ENCODE measurements around the gene CERK. TPM values are rescaled to one million over a fixed set of nuclear protein-coding genes. Genes with fewer than 3 reads are reported as not detected.

CERK gene
- total and polyA plus RNA-seq, 2 experiments from 2014 or later: 37.2 to 74.9 TPM

- no peaks in the 10 kb centered on the region for H3K27me3 ChIP-seq
- H3K4me1 ChIP-seq (ENCODE audit: low read depth): peaks cover 30% of the 10 kb centered on the region
- TF ChIP-seq CTCF (IDR thresholded peaks at IDR 0.05; ENCODE audit: low read depth, low read length): no peak
Observed at GRCh38 chr22:46732041-46732379, 6.0 kb downstream of the CERK start.

DNA sequence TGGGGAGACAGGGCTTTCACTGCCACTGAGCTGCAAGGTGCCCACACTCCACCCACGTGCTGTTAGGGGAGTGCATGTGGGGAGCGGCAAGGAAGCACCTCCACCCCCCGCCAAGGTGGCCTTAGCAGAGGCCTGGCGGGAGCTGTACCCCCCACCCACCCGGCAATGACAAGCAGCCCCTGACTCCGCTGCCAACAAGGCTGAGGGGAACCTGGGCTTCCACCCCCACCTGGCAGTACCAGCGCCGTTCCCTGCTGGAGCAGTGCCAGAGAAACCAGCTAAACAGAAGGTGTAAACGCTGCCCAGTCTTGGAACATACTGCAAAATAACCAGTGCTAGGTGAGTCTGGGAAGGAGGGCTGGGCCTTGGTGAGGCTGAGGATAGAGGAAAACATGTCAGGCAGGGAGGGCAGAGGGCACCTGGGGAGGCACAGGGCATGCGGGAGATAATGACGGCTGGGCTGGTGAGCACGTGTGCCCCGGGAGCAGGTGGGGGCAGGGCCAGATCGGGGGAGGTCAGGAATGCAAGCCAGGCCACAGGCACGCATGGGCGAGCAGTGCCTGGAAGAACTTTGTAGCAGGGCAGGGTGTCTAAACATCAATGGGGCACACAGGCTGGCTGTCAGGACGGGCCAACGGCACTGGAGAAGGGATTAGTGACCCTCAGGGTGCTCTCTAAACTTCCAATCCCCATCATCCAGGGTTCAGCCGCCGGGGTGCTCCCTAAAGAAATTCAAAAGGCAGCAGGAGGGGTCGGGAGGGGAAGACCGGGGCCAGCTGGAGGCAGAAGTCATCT, 6.6 kb downstream of the CERK start:
- no peaks in the 10 kb centered on the region for H3K9me3 ChIP-seq (ENCODE audit: low read depth)
- peaks cover 24% of the 10 kb centered on the region for H3K4me1 ChIP-seq (ENCODE audit: low read depth)
- no peaks in the 10 kb centered on the region for H3K36me3 ChIP-seq
- DNase-seq (ENCODE audit: low read depth in 1 of 2, low spot score in 1 of 2): peak in 1 of 2 donors; percentile 42
- no peaks in the 10 kb centered on the region for H3K27me3 ChIP-seq
- TF ChIP-seq CTCF (IDR thresholded peaks at IDR 0.05; ENCODE audit: low read depth, low read length): no peak
- peak overlapping the region; percentile 69 for H3K27ac ChIP-seq
- no peak overlapping the region for H3K4me3 ChIP-seq

More at GRCh38 chr22:46732041-46732379, 6.0 kb downstream of the CERK start:
- DNase-seq (ENCODE audit: low read depth in 1 of 2, low spot score in 1 of 2): no peak
- no peaks in the 10 kb centered on the region for H3K9me3 ChIP-seq (ENCODE audit: low read depth)
- H3K4me3 ChIP-seq: no peak overlapping the region
- peak overlapping the region; percentile 69 for H3K27ac ChIP-seq
- no peaks in the 10 kb centered on the region for H3K36me3 ChIP-seq

DNA sequence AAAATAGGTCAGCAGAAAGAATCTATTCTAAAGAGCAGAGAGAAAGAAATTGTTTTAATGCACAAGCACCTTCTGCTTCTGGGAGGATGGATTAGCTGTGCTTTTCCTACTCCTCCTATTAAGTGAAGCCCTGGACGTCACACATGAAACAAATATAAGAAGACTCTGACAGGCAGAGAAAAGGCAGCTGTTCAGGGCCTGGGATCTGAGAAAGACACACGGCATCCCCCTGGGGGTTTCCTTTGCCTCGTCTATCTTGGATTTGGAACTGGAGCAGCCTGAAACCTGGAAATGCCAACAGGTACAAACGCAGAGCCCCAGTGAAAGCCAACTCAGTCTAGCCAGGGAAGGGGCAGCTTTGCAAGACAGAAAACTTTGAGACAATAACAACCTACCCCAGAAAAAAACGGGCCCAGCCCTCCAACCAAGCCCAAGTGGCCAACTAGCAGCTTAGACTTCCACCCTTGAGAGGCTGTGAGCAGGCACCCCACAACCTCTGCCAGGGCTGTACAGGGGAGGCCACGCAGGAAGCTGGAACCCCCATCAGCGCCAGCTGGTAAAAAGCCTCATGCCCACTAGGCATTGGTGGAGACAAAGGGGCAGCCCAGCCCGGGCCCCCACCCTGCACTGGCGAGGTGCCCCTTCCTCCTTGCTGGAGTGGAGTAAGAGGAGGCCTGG, 7.3 kb downstream of the CERK start:
- H3K9me3 ChIP-seq (ENCODE audit: low read depth): no peaks in the 10 kb centered on the region
- no peaks in the 10 kb centered on the region for H3K36me3 ChIP-seq
- no peak for DNase-seq (ENCODE audit: low read depth in 1 of 2, low spot score in 1 of 2)
- no peak overlapping the region for H3K4me3 ChIP-seq
- peaks cover 18% of the 10 kb centered on the region for H3K4me1 ChIP-seq (ENCODE audit: low read depth)
- no peaks in the 10 kb centered on the region for H3K27me3 ChIP-seq
- TF ChIP-seq CTCF (IDR thresholded peaks at IDR 0.05; ENCODE audit: low read depth, low read length): no peak
- H3K27ac ChIP-seq: peak overlapping the region; percentile 69

DNA sequence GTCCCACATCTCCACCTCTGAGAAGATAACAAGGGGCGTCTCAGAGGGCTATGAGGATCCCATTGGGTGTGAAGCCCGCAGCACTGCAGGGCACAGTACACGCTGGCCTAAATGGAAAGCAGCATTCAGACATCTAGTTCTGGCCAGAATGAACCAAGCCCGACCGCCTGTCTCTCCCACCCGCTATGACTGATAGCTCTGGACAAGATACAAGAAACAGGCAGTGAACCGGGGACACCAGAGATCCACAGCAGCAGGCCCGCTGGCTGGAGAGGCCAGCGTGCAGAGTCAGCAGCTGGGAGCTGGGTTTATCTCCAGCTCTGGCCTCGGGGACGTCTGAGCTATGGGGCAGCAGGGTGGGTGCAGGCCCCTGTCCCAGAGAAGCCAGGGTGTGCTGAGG, 9.6 kb downstream of the CERK start:
- no peak for TF ChIP-seq CTCF (IDR thresholded peaks at IDR 0.05; ENCODE audit: low read depth, low read length)
- H3K4me1 ChIP-seq (ENCODE audit: low read depth): peaks cover 18% of the 10 kb centered on the region
- H3K36me3 ChIP-seq: no peaks in the 10 kb centered on the region
- H3K27me3 ChIP-seq: no peaks in the 10 kb centered on the region
- no peak overlapping the region for H3K4me3 ChIP-seq
- no peaks in the 10 kb centered on the region for H3K9me3 ChIP-seq (ENCODE audit: low read depth)
- H3K27ac ChIP-seq: peak overlapping the region; percentile 30
- no peak for DNase-seq (ENCODE audit: low read depth in 1 of 2, low spot score in 1 of 2)

- Histone ChIP-seq H3K4me3 (no peak overlapping the region), H3K9me3 (ENCODE audit: low read depth) (no peaks in the 10 kb centered on the region), H3K27ac (peak overlapping the region; percentile 30), H3K36me3 (no peaks in the 10 kb centered on the region), H3K4me1 (ENCODE audit: low read depth) (peaks cover 18% of the 10 kb centered on the region), H3K27me3 (no peaks in the 10 kb centered on the region)
- DNase-seq (ENCODE audit: low read depth in 1 of 2, low spot score in 1 of 2): no peak
- no peak for TF ChIP-seq CTCF (IDR thresholded peaks at IDR 0.05; ENCODE audit: low read depth, low read length)
Observed at GRCh38 chr22:46727813-46728364, 10.2 kb downstream of the CERK start.
